ENCODE results near the gene ICAM2. TPM values are rescaled to one million over a fixed set of nuclear protein-coding genes. Genes with fewer than 3 reads are reported as not detected.
"Not testable (repeated sequence)": the region's sequence is repeated elsewhere in the genome, so short reads cannot be mapped to it uniquely, and the experiment has no call there.

The ICAM2 gene
- total RNA-seq, 8 experiments from 2014 or later = 0.32 to 11.5 (median 1.0) TPM; not detected in 2

GRCh38 chr17:63985387-63986140 is 34.9 kb downstream of the ICAM2 start:
- Histone ChIP-seq H3K4me1 (replicated peaks in 1 of 2) (peaks cover 3 to 7% of the 10 kb centered on the region in 2 donors), H3K27ac (no peak overlapping the region), H3K4me3 (no peak overlapping the region)
- in situ Hi-C loops (cut with MboI; ENCODE audit: low pct_unique_long_range_greater_than_20kb in 2 of 9, low sequenced_read_pairs in 9 of 9, unreplicated experiment in 9 of 9) = no loop called here
- 0 to 100% (median 90%) methylated on average over 1 to 6 of the region's 13 CpGs; no CpG with 5 or more reads in 5 of the 10 experiments for WGBS, 10 experiments
- no peak for ATAC-seq (replicated peaks in 6 of 8)

DNA sequence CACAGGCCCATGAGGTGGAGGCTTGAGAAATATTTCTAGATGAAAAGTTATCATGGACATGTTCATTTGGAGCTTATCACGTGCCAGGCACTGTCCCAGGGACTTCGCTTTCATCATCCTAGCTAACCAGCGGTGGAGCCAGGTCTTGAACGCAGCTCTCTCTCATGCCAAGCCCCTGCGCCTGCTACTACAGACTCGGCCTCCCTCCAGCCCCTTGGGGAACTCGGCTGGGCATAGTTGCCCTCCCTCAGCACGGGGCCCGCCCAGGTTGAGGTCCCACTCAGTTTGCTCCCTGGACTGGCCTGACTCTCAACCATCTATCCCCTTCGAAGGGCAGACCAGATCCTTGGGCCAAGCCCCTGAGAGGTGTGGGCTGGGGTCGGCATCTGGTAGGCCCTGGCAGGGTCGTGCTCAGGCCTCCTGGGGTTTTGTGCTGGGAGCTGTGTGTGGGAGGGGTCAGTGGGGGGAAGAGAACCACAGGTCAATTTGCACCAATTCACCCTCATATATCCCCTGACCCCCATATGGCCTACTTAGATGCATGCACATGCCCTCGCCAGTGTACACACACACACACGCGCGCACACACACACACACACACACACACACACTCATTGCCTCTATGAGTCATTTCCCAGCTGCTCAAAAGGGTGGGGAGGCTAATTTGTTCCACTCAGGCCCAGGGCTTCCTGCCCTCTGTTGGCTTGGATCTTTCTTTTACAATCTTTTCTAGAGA is 35.6 kb downstream of the ICAM2 start:
- in situ Hi-C loops (cut with MboI; ENCODE audit: low pct_unique_long_range_greater_than_20kb in 2 of 9, low sequenced_read_pairs in 9 of 9, unreplicated experiment in 9 of 9) = no loop called here
- H3K4me1 ChIP-seq (replicated peaks in 1 of 2) = peaks cover 3 to 7% of the 10 kb centered on the region in 2 donors
- H3K27ac ChIP-seq = no peak overlapping the region
- WGBS, 10 experiments = 9 to 100% (median 83%) methylated on average over 1 to 9 of the region's 16 CpGs; no CpG with 5 or more reads in 3 of the 10 experiments
- H3K4me3 ChIP-seq = no peak overlapping the region
- ATAC-seq (replicated peaks in 6 of 8) = peak; percentile 60 to 87 (median 70)

DNA sequence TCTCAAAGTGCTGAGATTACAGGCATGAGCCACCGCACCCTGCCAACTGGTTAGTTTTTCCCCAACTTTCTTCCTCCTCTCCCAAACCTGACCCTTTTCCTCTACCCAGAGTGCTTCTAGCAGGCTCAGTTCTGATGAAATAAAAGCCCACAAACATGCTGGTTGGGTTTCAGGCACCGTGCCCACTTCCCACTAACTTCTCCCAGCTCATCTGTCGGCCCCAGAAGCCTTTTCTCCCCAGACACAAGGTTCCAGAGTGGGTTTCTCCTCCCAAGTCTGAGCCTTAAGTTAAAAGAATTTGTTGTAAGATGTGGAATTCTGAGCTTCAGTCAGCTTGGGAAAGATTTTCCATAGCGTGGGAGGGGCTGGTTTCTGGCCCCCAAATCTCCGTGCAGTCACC is 36.2 kb downstream of the ICAM2 start:
- no peak overlapping the region for H3K27ac ChIP-seq
- in situ Hi-C loops (cut with MboI; ENCODE audit: low pct_unique_long_range_greater_than_20kb in 2 of 9, low sequenced_read_pairs in 9 of 9, unreplicated experiment in 9 of 9) = no loop called here
- 25 to 100% (median 76%) methylated on average over 1 to 5 of the region's 5 CpGs; no CpG with 5 or more reads in 2 of the 10 experiments for WGBS, 10 experiments
- H3K4me3 ChIP-seq = no peak overlapping the region
- no peak for ATAC-seq (replicated peaks in 6 of 8)
- peaks cover 3 to 7% of the 10 kb centered on the region in 2 donors for H3K4me1 ChIP-seq (replicated peaks in 1 of 2)

- WGBS, 10 experiments = 17 to 100% (median 40%) methylated on average over 1 to 3 of the region's 7 CpGs; no CpG with 5 or more reads in 7 of the 10 experiments
- no peak overlapping the region for H3K27ac ChIP-seq
- H3K4me1 ChIP-seq (replicated peaks in 1 of 2) = peaks cover 0 to 1% of the 10 kb centered on the region in 2 donors
- in situ Hi-C loops (cut with MboI; ENCODE audit: low pct_unique_long_range_greater_than_20kb in 2 of 9, low sequenced_read_pairs in 9 of 9, unreplicated experiment in 9 of 9) = no loop called here
- H3K4me3 ChIP-seq = no peak overlapping the region
- no peak for ATAC-seq (replicated peaks in 6 of 8)
Measured at GRCh38 chr17:63983320-63983719, 37.1 kb downstream of the ICAM2 start.

DNA sequence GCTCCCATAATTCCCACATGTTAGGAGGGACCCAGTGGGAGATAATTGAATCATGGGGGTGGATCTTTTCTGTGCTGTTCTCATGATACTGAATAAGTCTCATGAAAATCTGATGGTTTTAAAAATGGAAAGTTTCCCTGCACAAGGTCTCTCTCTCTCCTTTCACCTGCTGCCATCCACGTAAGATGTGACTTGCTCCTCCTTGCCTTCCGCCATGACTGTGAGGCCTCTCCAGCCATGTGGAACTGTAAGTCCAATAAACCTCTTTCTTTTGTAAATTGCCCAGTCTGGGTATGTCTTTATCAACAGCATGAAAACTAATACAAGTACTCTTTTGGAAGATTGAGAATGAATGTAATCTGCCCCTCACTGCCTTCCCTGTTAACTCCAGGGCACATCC is 37.8 kb downstream of the ICAM2 start:
- H3K4me1 ChIP-seq (replicated peaks in 1 of 2); ATAC-seq (replicated peaks in 6 of 8); in situ Hi-C loops (cut with MboI; ENCODE audit: low pct_unique_long_range_greater_than_20kb in 2 of 9, low sequenced_read_pairs in 9 of 9, unreplicated experiment in 9 of 9); H3K4me3 ChIP-seq; H3K27ac ChIP-seq: not testable (repeated sequence)
- WGBS, 10 experiments = 60 to 100% (median 92%) methylated on average over 1 to 2 of the region's 2 CpGs; no CpG with 5 or more reads in 5 of the 10 experiments

DNA sequence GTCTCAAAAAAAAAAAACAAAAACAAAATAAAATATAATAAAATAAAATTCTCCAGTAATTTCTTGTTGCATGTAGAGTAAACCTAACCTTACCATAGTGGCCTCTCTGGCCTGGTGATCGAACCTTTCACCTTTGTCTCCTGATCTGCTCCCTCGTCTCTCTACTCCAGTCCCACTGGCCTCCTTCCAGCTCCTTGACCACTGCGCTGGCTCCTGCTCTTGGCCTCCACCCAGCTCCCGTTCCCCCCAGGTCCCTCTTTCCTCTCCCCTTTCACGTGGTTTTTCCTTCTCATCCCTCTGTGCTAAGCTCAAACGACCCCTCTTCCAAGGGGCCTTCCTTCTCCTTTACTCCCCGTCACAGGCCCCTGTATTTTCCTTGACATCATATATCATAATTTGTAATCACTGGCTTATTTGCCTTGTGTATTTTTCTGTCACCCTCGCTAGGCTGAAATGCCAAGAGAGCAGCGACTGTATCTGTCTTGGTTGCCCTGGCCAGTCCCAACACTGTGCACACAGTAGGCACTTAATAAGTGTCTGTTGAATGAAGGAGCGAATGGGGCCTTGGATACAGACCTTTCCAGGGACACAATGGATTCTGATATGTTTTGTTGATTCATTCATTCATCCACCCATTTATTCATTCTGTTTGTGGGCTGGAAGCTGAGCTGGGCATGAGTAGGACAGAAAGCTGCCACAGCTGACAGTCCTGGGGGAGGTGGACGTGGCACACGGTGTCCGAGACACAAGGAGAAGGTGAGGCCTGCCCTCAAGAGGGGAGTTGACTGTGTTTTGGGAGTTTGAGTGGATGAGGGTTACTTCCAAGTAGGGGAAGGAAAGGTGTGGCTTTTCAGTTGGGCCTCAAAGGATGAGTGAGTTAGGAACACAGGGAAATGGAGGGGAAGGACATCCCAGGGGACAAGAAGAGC is 41.9 kb downstream of the ICAM2 start:
- in situ Hi-C loops (cut with MboI; ENCODE audit: low pct_unique_long_range_greater_than_20kb in 2 of 9, low sequenced_read_pairs in 9 of 9, unreplicated experiment in 9 of 9) = no loop called here
- H3K4me3 ChIP-seq = no peak overlapping the region
- H3K4me1 ChIP-seq (replicated peaks in 1 of 2) = no peaks in the 10 kb centered on the region
- H3K27ac ChIP-seq = no peak overlapping the region
- 50 to 90% (median 72%) methylated on average over 1 to 12 of the region's 13 CpGs; no CpG with 5 or more reads in 1 of the 10 experiments for WGBS, 10 experiments
- ATAC-seq (replicated peaks in 6 of 8) = no peak

GRCh38 chr17:63976702-63977101 is 43.7 kb downstream of the ICAM2 start:
- in situ Hi-C loops (cut with MboI; ENCODE audit: low pct_unique_long_range_greater_than_20kb in 2 of 9, low sequenced_read_pairs in 9 of 9, unreplicated experiment in 9 of 9) = no loop called here
- WGBS, 10 experiments = 29 to 100% (median 84%) methylated on average over 1 to 3 of the region's 3 CpGs; no CpG with 5 or more reads in 2 of the 10 experiments
- ATAC-seq (replicated peaks in 6 of 8) = no peak
- H3K4me3 ChIP-seq = no peak overlapping the region
- no peaks in the 10 kb centered on the region for H3K4me1 ChIP-seq (replicated peaks in 1 of 2)
- H3K27ac ChIP-seq = no peak overlapping the region

GRCh38 chr17:63975541-63976092 is 44.8 kb downstream of the ICAM2 start:
- WGBS, 10 experiments = 20 to 100% (median 80%) methylated on average over 1 to 2 of the region's 2 CpGs; no CpG with 5 or more reads in 3 of the 10 experiments
- no peak for ATAC-seq (replicated peaks in 6 of 8)
- in situ Hi-C loops (cut with MboI; ENCODE audit: low pct_unique_long_range_greater_than_20kb in 2 of 9, low sequenced_read_pairs in 9 of 9, unreplicated experiment in 9 of 9) = no loop called here

DNA sequence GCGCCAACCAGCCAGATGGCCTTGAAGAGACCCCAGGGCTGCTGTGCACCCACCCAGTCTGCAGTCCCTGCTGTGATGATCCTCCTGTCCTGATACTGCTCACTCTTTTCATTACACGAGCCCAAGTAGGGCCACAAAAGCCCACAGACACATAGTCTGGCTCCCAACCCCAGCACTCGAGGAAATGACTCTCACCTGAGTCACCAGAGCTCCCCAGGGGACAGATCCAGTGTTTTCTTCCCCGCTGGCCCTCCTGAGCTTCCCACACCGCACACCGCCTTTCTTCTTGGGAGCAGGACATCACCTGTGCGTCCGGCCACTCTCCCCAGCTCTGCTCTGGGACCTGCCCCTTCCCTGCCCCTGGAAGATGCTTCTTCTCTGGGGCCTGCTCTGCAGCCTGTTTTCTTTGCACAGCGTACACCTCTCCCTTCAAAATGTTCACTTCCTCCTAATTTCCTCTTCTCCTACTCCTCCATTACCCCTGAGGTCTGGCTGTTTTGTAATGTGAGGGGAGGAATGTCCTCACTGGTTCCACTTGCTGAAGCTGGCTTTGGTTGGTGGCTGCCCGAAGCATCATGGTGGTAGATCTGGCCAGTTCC is 45.7 kb downstream of the ICAM2 start:
- ATAC-seq (replicated peaks in 6 of 8) = peak in 7 of 8 experiments; percentile 15 to 81 (median 39)
- Histone ChIP-seq H3K4me3 (no peak overlapping the region), H3K4me1 (replicated peaks in 1 of 2) (no peaks in the 10 kb centered on the region), H3K27ac (no peak overlapping the region)
- 10 to 86% (median 50%) methylated on average over 1 to 4 of the region's 10 CpGs; no CpG with 5 or more reads in 3 of the 10 experiments for WGBS, 10 experiments
- in situ Hi-C loops (cut with MboI; ENCODE audit: low pct_unique_long_range_greater_than_20kb in 2 of 9, low sequenced_read_pairs in 9 of 9, unreplicated experiment in 9 of 9) = no loop called here

More at GRCh38 chr17:63975541-63976092, 44.8 kb downstream of the ICAM2 start:
- Histone ChIP-seq H3K4me1 (replicated peaks in 1 of 2) (no peaks in the 10 kb centered on the region), H3K27ac (no peak overlapping the region), H3K4me3 (no peak overlapping the region)

GRCh38 chr17:63973930-63974593 is 46.4 kb downstream of the ICAM2 start:
- 20 to 90% (median 68%) methylated on average over 1 to 8 of the region's 12 CpGs; no CpG with 5 or more reads in 5 of the 10 experiments for WGBS, 10 experiments
- in situ Hi-C loops (cut with MboI; ENCODE audit: low pct_unique_long_range_greater_than_20kb in 2 of 9, low sequenced_read_pairs in 9 of 9, unreplicated experiment in 9 of 9) = no loop called here
- ATAC-seq (replicated peaks in 6 of 8) = peak; percentile 24 to 90 (median 72)

GRCh38 chr17:63973247-63973646 is 47.2 kb downstream of the ICAM2 start:
- in situ Hi-C loops (cut with MboI; ENCODE audit: low pct_unique_long_range_greater_than_20kb in 2 of 9, low sequenced_read_pairs in 9 of 9, unreplicated experiment in 9 of 9) = no loop called here
- no peak overlapping the region for H3K27ac ChIP-seq
- ATAC-seq (replicated peaks in 6 of 8) = no peak
- H3K4me3 ChIP-seq = no peak overlapping the region
- H3K4me1 ChIP-seq (replicated peaks in 1 of 2) = no peaks in the 10 kb centered on the region
- WGBS, 10 experiments = 72 to 100% (median 88%) methylated on average over 1 to 4 of the region's 6 CpGs; no CpG with 5 or more reads in 4 of the 10 experiments

More at GRCh38 chr17:63973930-63974593, 46.4 kb downstream of the ICAM2 start:
- Histone ChIP-seq H3K4me3 (no peak overlapping the region), H3K27ac (no peak overlapping the region), H3K4me1 (replicated peaks in 1 of 2) (no peaks in the 10 kb centered on the region)

Data from motor neuron (in vitro differentiated cells).